ENCODE measurements around the gene COL4A3.

Gene COL4A3

DNA sequence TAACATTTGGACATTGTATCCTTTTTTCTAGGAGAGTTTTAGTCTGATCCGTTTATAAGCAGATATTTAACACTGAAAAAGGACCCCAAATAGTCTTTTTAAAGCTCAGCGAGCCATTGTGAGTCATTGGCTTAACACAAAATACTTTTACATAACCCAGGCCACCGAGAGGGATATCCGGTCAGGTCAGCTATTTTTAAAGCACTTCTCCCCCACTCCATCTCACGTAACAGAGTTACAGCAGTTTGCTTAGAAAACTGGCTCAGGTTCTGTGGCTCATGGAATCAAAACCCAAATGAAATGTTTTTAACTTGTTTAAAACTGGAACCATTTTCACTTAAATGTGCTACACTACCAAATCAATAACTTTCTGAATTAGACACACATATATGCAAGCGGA lies 23.9 kb downstream of the COL4A3 start:
- DNase-seq = peak; percentile 70
- TF ChIP-seq, protein P1, sequence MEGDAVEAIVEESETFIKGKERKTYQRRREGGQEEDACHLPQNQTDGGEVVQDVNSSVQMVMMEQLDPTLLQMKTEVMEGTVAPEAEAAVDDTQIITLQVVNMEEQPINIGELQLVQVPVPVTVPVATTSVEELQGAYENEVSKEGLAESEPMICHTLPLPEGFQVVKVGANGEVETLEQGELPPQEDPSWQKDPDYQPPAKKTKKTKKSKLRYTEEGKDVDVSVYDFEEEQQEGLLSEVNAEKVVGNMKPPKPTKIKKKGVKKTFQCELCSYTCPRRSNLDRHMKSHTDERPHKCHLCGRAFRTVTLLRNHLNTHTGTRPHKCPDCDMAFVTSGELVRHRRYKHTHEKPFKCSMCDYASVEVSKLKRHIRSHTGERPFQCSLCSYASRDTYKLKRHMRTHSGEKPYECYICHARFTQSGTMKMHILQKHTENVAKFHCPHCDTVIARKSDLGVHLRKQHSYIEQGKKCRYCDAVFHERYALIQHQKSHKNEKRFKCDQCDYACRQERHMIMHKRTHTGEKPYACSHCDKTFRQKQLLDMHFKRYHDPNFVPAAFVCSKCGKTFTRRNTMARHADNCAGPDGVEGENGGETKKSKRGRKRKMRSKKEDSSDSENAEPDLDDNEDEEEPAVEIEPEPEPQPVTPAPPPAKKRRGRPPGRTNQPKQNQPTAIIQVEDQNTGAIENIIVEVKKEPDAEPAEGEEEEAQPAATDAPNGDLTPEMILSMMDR (IDR thresholded peaks at IDR 0.05; ENCODE audit: low read depth, low read length, missing control alignments) = no peak
- Histone ChIP-seq H3K36me3 (replicated peaks) (no peaks in the 10 kb centered on the region), H3K27ac (no peak overlapping the region), H3K27me3 (replicated peaks) (no peaks in the 10 kb centered on the region), H3K4me3 (ENCODE audit: low read depth, low read length) (no peak overlapping the region)
- in situ Hi-C loops (cut with HindIII; ENCODE audit: low pct_ligation_motif_present, low sequenced_read_pairs) = no loop called here

DNA sequence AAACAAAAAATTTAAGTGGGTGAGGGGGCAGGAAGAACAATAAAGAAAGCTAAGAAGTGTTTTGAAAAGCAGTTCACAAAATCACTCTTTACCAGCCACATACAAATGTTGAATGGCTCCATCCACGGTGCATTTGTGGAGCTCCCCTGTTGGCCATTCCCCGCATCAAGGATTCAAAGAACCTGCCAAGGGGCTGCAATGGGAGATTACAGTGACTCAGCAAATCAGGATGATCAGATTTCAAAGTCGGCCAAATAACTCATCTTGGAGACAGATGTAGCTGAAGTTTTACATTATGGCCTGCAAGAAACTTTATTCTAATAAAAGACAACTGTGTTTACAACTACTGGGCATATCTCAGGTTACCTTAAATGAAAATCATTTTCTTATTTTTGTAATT lies 26.9 kb downstream of the COL4A3 start:
- Histone ChIP-seq H3K4me3 (ENCODE audit: low read depth, low read length) (no peak overlapping the region), H3K27ac (peak overlapping the region; percentile 45), H3K27me3 (replicated peaks) (no peaks in the 10 kb centered on the region), H3K36me3 (replicated peaks) (no peaks in the 10 kb centered on the region)
- TF ChIP-seq, protein P1 (IDR thresholded peaks at IDR 0.05; ENCODE audit: low read depth, low read length, missing control alignments) = peak; percentile 50
- peak; percentile 57 for DNase-seq
- in situ Hi-C loops (cut with HindIII; ENCODE audit: low pct_ligation_motif_present, low sequenced_read_pairs) = no loop called here

DNA sequence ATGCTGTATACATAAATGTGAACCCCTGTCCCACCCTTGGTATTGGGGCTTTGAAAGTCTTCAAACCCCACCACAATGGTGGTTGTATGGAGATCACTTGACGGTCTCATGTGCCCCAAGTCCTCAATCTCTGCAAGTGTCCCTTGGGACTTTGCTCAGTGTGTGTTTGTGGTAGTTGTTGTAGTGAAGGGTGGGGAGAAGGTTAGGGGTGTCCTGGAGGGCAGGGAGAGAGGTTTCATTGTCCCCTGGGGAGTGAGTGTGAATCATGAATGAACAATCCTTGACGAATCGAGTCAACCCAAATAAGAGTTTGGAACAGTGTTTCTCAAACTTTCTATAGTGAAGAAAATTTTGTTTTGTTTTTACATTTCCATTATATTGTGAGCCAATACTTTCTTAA lies 28.1 kb downstream of the COL4A3 start:
- TF ChIP-seq, protein P1 (IDR thresholded peaks at IDR 0.05; ENCODE audit: low read depth, low read length, missing control alignments) = no peak
- in situ Hi-C loops (cut with HindIII; ENCODE audit: low pct_ligation_motif_present, low sequenced_read_pairs) = no loop called here
- H3K27ac ChIP-seq = peak overlapping the region; percentile 45
- no peak overlapping the region for H3K4me3 ChIP-seq (ENCODE audit: low read depth, low read length)
- H3K27me3 ChIP-seq (replicated peaks) = no peaks in the 10 kb centered on the region
- no peaks in the 10 kb centered on the region for H3K36me3 ChIP-seq (replicated peaks)
- DNase-seq = peak; percentile 72

DNA sequence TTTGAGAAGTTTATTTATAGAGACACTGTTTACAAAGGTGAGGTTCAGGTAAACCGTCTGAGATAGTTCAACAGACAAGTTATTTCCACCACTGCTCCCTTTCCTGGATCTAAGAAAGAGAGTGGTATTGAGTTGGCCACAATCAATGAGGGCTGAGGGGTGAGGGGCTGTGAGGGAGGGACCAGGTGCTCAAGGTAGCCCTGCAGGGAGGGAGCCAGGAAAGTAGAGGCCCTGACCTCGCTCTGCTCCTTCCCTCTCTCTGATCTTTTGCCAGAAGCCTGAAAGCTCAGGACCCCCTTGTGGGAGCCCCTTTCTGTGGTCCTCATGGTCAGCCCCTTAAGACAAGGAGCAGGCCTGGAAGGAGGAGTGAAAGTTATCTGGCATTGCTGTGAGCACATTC lies 29.8 kb downstream of the COL4A3 start:
- Histone ChIP-seq H3K27me3 (replicated peaks) (no peaks in the 10 kb centered on the region), H3K27ac (no peak overlapping the region), H3K4me3 (ENCODE audit: low read depth, low read length) (no peak overlapping the region), H3K36me3 (replicated peaks) (no peaks in the 10 kb centered on the region)
- no peak for DNase-seq
- in situ Hi-C loops (cut with HindIII; ENCODE audit: low pct_ligation_motif_present, low sequenced_read_pairs) = no loop called here
- TF ChIP-seq, protein P1 (IDR thresholded peaks at IDR 0.05; ENCODE audit: low read depth, low read length, missing control alignments) = no peak

DNA sequence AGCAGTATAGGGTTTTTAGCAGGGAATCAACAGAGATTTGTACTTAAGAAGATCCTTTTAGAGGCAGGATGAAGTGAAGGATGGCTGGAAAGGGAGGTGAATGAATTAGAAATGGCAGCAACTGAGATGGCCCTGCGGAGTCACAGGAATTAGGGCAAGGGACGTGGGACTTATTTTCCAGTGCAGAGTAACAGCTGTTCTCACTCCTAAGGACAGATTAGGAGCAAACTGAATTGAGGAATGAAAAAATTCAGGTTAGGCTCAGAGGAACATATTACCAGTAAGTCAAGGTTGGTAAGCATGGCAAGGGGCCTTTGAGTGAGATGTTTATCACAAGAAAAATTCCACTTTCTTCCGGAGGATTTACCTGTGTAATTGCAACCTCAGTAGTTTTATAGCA lies 34.4 kb downstream of the COL4A3 start:
- in situ Hi-C loops (cut with HindIII; ENCODE audit: low pct_ligation_motif_present, low sequenced_read_pairs) = no loop called here
- no peaks in the 10 kb centered on the region for H3K27me3 ChIP-seq (replicated peaks)
- no peak overlapping the region for H3K27ac ChIP-seq
- H3K4me3 ChIP-seq (ENCODE audit: low read depth, low read length) = no peak overlapping the region
- H3K36me3 ChIP-seq (replicated peaks) = no peaks in the 10 kb centered on the region
- TF ChIP-seq, protein P1 (IDR thresholded peaks at IDR 0.05; ENCODE audit: low read depth, low read length, missing control alignments) = no peak
- no peak for DNase-seq

DNA sequence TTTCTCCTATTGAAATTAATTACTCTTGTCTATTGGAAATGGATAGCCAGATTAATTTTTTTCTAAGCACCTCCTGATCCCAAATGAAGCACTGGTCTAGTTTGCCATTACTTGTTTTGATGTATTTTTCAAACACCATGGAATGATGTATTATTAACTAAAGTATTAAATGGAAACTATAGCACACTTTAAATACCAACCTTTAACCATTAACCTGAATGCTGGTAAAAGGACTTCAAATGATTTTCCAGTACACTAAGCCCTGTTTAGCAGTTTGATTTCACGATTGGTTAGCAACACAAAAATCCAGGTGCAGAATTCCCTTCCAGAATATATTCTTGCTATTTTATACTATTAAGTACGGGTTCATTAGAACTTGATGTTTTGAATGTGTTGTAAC lies 37.3 kb downstream of the COL4A3 start:
- no peak for DNase-seq
- in situ Hi-C loops (cut with HindIII; ENCODE audit: low pct_ligation_motif_present, low sequenced_read_pairs) = no loop called here
- Histone ChIP-seq H3K4me3 (ENCODE audit: low read depth, low read length) (no peak overlapping the region), H3K27me3 (replicated peaks) (no peaks in the 10 kb centered on the region), H3K27ac (no peak overlapping the region), H3K36me3 (replicated peaks) (no peaks in the 10 kb centered on the region)
- TF ChIP-seq, protein P1 (IDR thresholded peaks at IDR 0.05; ENCODE audit: low read depth, low read length, missing control alignments) = no peak

Data from brain microvascular endothelial cell (primary cell).